ENCODE measurements around the gene CHCHD4. TPM values are rescaled to one million over a fixed set of nuclear protein-coding genes. Genes with fewer than 3 reads are reported as not detected.

The CHCHD4 gene
- total RNA-seq, 2 donors from 2014 or later = 14.5 to 25.4 TPM

DNA sequence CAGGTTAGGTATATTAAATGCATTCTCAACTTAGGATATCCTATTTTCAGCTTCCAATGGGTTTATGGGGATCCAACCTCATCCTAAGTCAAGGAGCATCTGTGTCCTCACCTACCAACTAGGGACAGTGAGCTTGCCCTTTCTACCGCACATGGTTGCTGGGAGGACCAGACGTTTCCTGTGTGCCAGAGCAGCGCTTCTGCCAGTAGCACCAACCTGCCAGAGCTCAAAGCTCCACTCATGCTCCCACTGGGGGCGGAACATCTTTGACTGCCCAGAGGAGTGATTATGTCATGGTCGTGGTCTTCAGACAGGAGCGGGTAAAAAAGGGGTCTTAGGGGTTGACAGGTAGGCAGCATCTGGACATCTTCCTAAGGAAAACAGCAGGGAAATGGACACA lies 29.0 kb upstream of the CHCHD4 start:
- Histone ChIP-seq H3K4me1 (no peaks in the 10 kb centered on the region), H3K27me3 (no peaks in the 10 kb centered on the region), H3K36me3 (no peaks in the 10 kb centered on the region), H3K27ac (no peak overlapping the region), H3K9ac (ENCODE audit: low read depth in 2 of 2, low read length in 2 of 2) (no peak overlapping the region), H3K4me3 (no peak overlapping the region), H3K9me3 (no peaks in the 10 kb centered on the region)
- no peak for DNase-seq
- TF ChIP-seq, protein P1, sequence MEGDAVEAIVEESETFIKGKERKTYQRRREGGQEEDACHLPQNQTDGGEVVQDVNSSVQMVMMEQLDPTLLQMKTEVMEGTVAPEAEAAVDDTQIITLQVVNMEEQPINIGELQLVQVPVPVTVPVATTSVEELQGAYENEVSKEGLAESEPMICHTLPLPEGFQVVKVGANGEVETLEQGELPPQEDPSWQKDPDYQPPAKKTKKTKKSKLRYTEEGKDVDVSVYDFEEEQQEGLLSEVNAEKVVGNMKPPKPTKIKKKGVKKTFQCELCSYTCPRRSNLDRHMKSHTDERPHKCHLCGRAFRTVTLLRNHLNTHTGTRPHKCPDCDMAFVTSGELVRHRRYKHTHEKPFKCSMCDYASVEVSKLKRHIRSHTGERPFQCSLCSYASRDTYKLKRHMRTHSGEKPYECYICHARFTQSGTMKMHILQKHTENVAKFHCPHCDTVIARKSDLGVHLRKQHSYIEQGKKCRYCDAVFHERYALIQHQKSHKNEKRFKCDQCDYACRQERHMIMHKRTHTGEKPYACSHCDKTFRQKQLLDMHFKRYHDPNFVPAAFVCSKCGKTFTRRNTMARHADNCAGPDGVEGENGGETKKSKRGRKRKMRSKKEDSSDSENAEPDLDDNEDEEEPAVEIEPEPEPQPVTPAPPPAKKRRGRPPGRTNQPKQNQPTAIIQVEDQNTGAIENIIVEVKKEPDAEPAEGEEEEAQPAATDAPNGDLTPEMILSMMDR (IDR thresholded peaks at IDR 0.05) = no peak
- intact Hi-C loops (cut with DNase I) = no loop called here

- no peaks in the 10 kb centered on the region for H3K9me3 ChIP-seq
- intact Hi-C loops (cut with DNase I) = no loop called here
- no peak overlapping the region for H3K4me3 ChIP-seq
- no peak overlapping the region for H3K27ac ChIP-seq
- no peak overlapping the region for H3K9ac ChIP-seq (ENCODE audit: low read depth in 2 of 2, low read length in 2 of 2)
- no peaks in the 10 kb centered on the region for H3K36me3 ChIP-seq
- no peaks in the 10 kb centered on the region for H3K27me3 ChIP-seq
- DNase-seq = no peak
- no peaks in the 10 kb centered on the region for H3K4me1 ChIP-seq
- TF ChIP-seq, protein P1 (IDR thresholded peaks at IDR 0.05) = no peak
Measured at GRCh38 chr3:14152963-14153355, 28.3 kb upstream of the CHCHD4 start.

GRCh38 chr3:14152233-14152962 lies 27.7 kb upstream of the CHCHD4 start:
- intact Hi-C loops (cut with DNase I) = no loop called here
- Histone ChIP-seq H3K27me3 (no peaks in the 10 kb centered on the region), H3K9me3 (no peaks in the 10 kb centered on the region), H3K4me3 (no peak overlapping the region), H3K4me1 (no peaks in the 10 kb centered on the region), H3K9ac (ENCODE audit: low read depth in 2 of 2, low read length in 2 of 2) (no peak overlapping the region), H3K27ac (no peak overlapping the region), H3K36me3 (no peaks in the 10 kb centered on the region)
- DNase-seq = no peak
- TF ChIP-seq, protein P1 (IDR thresholded peaks at IDR 0.05) = no peak

DNA sequence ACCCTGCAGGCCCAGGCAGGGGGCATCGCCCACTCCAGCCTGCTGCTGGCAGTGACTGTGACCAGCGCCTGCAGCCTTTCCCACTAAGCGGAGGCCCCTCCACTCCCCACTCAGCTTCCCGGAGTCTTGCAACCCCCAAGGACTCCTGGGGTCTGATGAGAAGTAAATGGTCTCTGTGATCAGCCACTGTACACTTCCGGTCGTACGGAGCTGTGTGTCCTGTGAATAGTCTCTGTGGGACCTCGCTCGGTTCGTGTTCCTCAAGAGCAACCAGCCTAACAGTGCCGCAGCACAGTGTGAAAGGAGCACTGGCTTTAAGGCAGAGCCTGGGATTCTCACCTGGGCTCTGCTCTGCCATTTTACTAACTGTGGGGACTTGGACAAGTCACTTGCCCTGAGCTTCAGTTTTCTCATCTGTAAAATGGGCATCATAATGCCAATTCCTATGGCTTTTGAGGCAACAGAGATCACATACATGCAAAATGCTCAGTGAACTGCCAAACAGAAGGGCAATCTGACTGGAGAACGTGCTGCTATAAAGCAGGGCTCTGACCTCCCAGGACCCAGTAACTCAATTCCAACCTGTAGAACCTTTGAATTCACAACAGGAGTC lies 26.9 kb upstream of the CHCHD4 start:
- Histone ChIP-seq H3K27ac (no peak overlapping the region), H3K4me1 (no peaks in the 10 kb centered on the region), H3K4me3 (no peak overlapping the region), H3K9me3 (no peaks in the 10 kb centered on the region), H3K36me3 (no peaks in the 10 kb centered on the region), H3K27me3 (no peaks in the 10 kb centered on the region), H3K9ac (ENCODE audit: low read depth in 2 of 2, low read length in 2 of 2) (no peak overlapping the region)
- no peak for DNase-seq
- TF ChIP-seq, protein P1 (IDR thresholded peaks at IDR 0.05) = no peak
- intact Hi-C loops (cut with DNase I) = no loop called here

- TF ChIP-seq, protein P1 (IDR thresholded peaks at IDR 0.05) = no peak
- no peaks in the 10 kb centered on the region for H3K4me1 ChIP-seq
- no peaks in the 10 kb centered on the region for H3K9me3 ChIP-seq
- intact Hi-C loops (cut with DNase I) = no loop called here
- H3K27ac ChIP-seq = no peak overlapping the region
- H3K27me3 ChIP-seq = no peaks in the 10 kb centered on the region
- no peak for DNase-seq
- no peak overlapping the region for H3K4me3 ChIP-seq
- no peak overlapping the region for H3K9ac ChIP-seq (ENCODE audit: low read depth in 2 of 2, low read length in 2 of 2)
- H3K36me3 ChIP-seq = no peaks in the 10 kb centered on the region
Measured at GRCh38 chr3:14150491-14151230, 26.0 kb upstream of the CHCHD4 start.

Data from colonic mucosa (tissue), 4 donors.